Endothelial cell of umbilical vein (primary cell): Measurements from ENCODE around the gene CAPN5.

Experiments
- EZH2 ChIP-seq: IDR thresholded peaks from 2 replicates; pipeline ENCODE4 v1.6.1; 2012; ENCODE audit warnings: borderline replicate concordance, low read depth, mild to moderate bottlenecking, moderate library complexity, low read length, inconsistent platforms; ENCODE audit not compliant: severe bottlenecking
- POLR2A ChIP-seq: IDR thresholded peaks from 2 replicates; pipeline ENCODE4 v1.6.1; 2012; ENCODE audit warnings: low read depth, mild to moderate bottlenecking, control low read depth, low read length
- POLR2AphosphoS5 ChIP-seq: IDR thresholded peaks from 2 replicates; pipeline ENCODE4 v1.6.1; 2012; ENCODE audit warnings: low read depth, mild to moderate bottlenecking, control low read depth, low read length, moderate library complexity; ENCODE audit not compliant: insufficient read depth
- TF ChIP-seq, protein P1 (sequence below), 2 donors: IDR thresholded peaks; 1 replicate in 1 of 2; 2 replicates in 1 of 2; pipeline ENCODE4 v1.5.1; 2011; ENCODE audit warnings: low read length in 2 of 2, mild to moderate bottlenecking in 2 of 2, moderate library complexity in 2 of 2, control low read depth in 1 of 2, inconsistent platforms in 1 of 2, low read depth in 1 of 2; ENCODE audit not compliant: insufficient read depth in 1 of 2; ENCODE audit errors: extremely low read depth in 1 of 2

DNA sequence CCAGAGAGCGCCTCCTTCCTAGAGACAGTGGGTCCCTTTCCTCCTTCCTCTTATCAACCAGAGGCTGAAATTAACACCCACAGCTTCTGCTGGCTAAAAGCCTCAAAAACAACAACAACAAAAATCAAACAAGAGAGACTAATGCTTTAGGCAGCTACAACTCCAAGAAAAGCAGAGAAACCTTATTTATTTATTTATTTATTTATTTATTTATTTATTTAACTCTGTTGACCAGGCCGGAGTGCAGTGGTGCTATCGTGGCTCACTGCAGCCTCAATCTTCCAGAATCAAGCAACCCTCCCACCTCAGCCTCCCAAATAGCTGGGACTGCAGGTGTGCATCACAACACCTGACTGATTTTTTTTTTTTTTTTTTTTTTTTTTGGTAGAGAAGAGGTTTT, 35.2 kb upstream of the CAPN5 start:
- TF ChIP-seq, protein P1, sequence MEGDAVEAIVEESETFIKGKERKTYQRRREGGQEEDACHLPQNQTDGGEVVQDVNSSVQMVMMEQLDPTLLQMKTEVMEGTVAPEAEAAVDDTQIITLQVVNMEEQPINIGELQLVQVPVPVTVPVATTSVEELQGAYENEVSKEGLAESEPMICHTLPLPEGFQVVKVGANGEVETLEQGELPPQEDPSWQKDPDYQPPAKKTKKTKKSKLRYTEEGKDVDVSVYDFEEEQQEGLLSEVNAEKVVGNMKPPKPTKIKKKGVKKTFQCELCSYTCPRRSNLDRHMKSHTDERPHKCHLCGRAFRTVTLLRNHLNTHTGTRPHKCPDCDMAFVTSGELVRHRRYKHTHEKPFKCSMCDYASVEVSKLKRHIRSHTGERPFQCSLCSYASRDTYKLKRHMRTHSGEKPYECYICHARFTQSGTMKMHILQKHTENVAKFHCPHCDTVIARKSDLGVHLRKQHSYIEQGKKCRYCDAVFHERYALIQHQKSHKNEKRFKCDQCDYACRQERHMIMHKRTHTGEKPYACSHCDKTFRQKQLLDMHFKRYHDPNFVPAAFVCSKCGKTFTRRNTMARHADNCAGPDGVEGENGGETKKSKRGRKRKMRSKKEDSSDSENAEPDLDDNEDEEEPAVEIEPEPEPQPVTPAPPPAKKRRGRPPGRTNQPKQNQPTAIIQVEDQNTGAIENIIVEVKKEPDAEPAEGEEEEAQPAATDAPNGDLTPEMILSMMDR (IDR thresholded peaks at IDR 0.05; ENCODE audit: extremely low read depth in 1 of 2, insufficient read depth in 1 of 2, low read depth in 1 of 2, low read length in 2 of 2): no peak
- no peak for TF ChIP-seq POLR2A
- TF ChIP-seq POLR2AphosphoS5: no peak
- TF ChIP-seq EZH2: no peak
